Coronary artery (tissue), 2 donors: Measurements from ENCODE around the gene APBA2.

Source experiments
- DNase-seq: peaks from one replicate; pipeline ENCODE4 v3.0.0-alpha.2; 2017; ENCODE audit warnings: low spot score
- H3K27ac ChIP-seq, 2 donors: fragments of 200-600 bp; sonication (generic); one replicate each; pipeline ENCODE4 v1.5.1; 2016 to 2019
- H3K4me3 ChIP-seq: fragments of 200-600 bp; sonication (generic); 2 replicates; pipeline ENCODE4 v1.5.1; 2016; ENCODE audit warnings: mild to moderate bottlenecking, moderate library complexity
- CTCF ChIP-seq: fragments of 200-600 bp; sonication (generic); IDR thresholded peaks from one replicate; pipeline ENCODE4 v1.5.1; 2019; ENCODE audit warnings: antibody characterized with exemption

Gene APBA2

GRCh38 chr15:29079479-29079878 is 193.7 kb downstream of the APBA2 start:
- no peak overlapping the region for H3K27ac ChIP-seq
- no peak overlapping the region for H3K4me3 ChIP-seq
- TF ChIP-seq CTCF, result no peak
- DNase-seq, result no peak

GRCh38 chr15:29081781-29082180 is 196.0 kb downstream of the APBA2 start:
- no peak overlapping the region for H3K4me3 ChIP-seq
- no peak for TF ChIP-seq CTCF
- no peak for DNase-seq
- H3K27ac ChIP-seq, result no peak overlapping the region

GRCh38 chr15:29083161-29083560 is 197.4 kb downstream of the APBA2 start:
- no peak for TF ChIP-seq CTCF
- no peak overlapping the region for H3K27ac ChIP-seq

GRCh38 chr15:29083858-29084257 is 198.1 kb downstream of the APBA2 start:
- Histone ChIP-seq H3K27ac (no peak overlapping the region), H3K4me3 (no peak overlapping the region)
- no peak for TF ChIP-seq CTCF
- DNase-seq, result no peak

More at GRCh38 chr15:29083161-29083560, 197.4 kb downstream of the APBA2 start:
- DNase-seq, result no peak
- no peak overlapping the region for H3K4me3 ChIP-seq

GRCh38 chr15:29086001-29086400 is 200.2 kb downstream of the APBA2 start:
- Histone ChIP-seq H3K4me3 (no peak overlapping the region), H3K27ac (no peak overlapping the region)
- no peak for DNase-seq
- TF ChIP-seq CTCF, result no peak

GRCh38 chr15:29086891-29087290 is 201.1 kb downstream of the APBA2 start:
- Histone ChIP-seq H3K27ac (no peak overlapping the region), H3K4me3 (no peak overlapping the region)
- no peak for DNase-seq
- no peak for TF ChIP-seq CTCF

- H3K4me3 ChIP-seq, result no peak overlapping the region
- H3K27ac ChIP-seq, result no peak overlapping the region
- DNase-seq, result no peak
- no peak for TF ChIP-seq CTCF
Observed at GRCh38 chr15:29087521-29088285, 201.9 kb downstream of the APBA2 start.
